Hematopoietic multipotent progenitor cell treated with erythropoietin and hydrocortisone succinate and interleukin-3 and kit ligand, for 6 days (in vitro differentiated cells): ENCODE data around the gene ANKRD11.
"Not testable (repeated sequence)": the region's sequence is repeated elsewhere in the genome, so short reads cannot be mapped to it uniquely, and the experiment has no call there.

ENCODE experiments used
- DNase-seq: peaks from one replicate; pipeline ENCODE4 v3.0.0-alpha.2; 2015

Gene ANKRD11

DNA sequence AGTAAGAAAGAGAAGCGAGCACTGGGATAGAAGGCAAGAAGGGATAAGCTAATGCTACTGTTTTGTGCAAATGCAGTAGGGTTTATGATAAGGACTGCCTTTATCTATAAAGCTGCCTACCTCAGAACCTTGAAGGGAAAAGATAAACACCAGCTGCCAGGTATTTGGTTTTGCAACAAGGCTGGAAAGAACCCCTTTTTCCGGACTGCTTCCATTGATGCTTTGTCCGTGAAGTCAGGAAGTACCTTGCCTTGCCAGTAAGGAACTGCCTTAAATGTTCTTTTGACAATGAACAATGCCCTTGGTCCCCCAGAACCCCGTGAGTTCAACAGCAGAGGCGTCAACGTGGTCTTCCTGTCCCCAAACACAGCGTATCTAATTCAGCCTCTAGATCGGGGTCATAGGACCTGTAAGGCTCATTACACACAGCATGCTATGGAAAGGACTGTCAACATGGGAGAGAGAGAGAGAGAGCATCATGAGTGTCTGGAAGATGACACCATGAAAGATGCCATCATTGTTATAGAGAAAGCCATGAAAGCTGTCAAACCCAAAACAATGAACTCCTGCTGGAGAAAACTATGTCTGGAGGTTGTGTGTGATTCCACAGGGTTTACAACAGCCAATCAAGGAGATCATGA lies 113.4 kb downstream of the ANKRD11 start:
- DNase-seq, result no peak

DNA sequence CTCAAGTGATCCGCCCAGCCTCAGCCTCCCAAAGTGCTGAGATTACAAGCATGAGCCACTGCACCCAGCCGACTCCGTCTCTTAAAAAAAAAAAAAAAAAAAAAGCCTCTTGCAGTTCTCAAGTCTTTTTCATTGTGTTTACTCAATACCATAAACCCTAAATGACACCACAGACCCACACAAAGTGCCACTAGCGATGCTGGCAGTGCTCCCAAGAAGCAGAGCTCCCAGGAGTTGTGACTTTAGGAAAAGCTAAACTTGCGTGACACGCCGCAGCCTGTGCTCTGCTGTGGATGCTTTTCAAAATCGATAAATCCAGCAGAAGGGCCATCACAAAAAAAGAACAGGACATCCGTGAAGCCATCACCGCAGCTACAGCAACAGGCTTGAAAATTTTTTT lies 114.7 kb downstream of the ANKRD11 start:
- no peak for DNase-seq

DNA sequence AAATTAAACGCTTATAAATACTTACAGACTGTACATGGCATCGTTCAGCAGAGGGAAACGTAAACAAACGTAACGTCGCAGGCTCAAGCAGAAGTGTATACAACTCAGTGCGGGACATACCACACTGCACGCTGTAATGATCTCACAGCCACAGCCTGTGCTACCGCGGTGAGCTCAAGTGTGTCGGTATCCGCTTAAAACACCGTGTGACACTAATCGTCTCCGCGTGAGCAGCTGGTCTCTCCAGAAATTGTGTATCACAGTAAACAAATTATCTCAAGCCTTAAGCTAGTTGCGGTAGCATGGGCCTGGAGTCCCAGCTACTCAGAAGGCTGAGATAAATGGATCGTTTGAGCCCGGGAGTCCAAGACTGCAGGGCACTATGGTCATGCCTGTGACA lies 115.3 kb downstream of the ANKRD11 start:
- DNase-seq, result no peak

DNA sequence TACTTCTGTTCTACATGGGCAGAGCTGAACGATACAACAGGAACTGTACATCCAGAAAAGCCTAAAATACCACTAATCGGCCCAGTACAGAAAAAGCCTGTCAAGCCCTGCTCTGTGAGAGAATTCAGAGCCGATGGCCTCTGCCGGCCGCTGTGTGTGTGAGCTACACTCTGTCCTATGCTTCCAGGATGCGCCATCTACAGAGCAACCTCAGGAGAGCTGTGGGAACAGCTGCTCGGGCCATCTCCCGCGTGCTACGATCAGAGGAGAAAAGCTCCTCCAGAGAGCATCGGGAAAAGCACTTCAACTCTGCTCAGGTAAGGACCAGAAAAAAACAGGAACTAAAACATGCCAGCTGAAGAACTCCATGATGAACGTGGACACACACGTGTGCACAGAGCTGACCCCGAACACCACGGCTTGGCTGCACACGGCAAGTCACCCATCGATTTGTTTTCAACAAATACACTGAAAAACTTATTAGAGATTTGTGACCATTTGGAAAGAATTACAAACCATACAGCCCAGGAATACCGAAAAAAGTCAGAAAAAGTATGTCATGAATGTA lies 115.9 kb downstream of the ANKRD11 start:
- no peak for DNase-seq

DNA sequence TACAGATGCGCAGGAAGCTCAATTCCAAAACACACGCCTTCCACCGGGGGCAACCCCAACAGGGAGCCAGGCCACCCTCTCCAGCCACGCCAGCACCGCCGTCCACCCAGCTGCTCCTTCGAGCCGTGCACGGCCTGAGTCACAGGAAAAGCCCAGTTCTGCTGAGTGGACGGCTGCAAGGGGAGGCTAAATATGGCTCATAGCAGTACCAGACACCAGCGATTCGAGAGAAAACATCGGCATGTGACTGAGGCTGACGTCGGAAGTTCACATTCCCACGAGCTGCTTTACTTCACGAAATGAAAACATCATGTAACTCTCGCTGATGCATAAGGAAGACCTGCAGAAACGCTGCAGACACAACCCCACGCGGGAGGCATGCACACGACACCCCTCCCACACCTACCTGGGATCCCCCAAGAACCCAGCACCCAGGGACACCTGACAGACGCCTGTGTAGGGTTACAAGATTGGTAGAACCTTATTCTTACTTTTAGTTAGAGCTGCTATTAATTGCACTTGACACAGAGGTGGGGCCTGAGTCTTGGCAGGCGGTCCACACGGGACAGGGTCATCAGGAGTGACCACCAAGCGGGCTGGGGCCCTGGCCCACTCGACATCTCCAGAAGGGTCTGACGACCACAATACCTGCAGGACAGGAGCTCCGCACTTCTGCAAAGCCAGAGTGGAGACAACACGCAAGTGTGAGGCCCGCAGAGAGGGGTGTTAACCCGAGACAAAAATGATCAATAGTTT lies 116.8 kb downstream of the ANKRD11 start:
- DNase-seq, result no peak

DNA sequence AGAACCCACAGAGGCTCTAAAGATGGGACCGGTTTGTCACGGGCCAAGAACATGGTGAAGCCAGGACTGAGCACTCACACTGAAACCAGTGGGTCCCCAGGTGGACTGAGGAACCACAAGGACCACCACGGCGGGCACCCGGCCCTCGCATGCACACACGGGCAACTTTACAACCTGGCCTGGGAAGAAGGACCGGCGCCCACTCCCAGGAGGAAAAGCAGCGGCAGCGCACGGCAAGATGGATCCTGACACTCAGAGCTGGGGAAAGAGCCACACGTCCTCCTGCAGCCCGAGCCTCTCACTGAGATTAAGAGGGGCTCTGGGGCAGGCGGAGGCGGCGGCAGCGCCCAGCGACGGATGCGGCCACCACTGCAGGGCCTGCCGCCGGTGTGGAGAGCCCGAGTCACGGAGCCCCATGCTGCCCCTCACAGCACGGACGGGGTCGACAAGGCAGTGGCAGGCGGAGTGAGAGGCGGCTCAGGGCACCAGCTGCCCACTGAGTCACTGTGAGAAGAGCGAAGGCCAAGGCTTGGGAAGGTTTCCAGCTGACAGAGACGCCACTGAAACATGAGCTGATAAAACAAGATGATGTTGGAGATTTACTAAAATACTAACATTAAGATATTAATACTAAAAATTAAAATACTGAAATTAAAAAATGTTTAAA lies 118.3 kb downstream of the ANKRD11 start:
- DNase-seq, result no peak

DNA sequence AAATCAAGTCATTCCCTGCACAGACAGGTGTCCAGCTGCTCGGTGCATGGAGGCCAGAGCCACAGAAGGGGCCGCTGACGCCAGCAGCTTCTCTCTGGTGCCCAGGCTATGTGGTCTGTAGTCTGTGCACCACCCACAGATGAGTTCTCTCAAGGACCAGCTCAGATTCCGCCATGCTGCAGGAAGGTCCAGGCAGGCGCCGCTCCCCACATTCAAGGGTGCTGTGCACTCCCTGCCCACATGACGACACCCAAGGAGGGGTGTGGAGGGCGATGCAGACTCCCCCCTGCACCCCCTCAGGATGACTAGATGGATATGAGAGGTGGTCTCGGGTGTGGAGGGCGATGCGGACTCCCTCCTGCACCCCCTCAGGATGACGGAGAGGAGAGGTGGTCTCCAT lies 119.0 kb downstream of the ANKRD11 start:
- DNase-seq, result no peak

DNA sequence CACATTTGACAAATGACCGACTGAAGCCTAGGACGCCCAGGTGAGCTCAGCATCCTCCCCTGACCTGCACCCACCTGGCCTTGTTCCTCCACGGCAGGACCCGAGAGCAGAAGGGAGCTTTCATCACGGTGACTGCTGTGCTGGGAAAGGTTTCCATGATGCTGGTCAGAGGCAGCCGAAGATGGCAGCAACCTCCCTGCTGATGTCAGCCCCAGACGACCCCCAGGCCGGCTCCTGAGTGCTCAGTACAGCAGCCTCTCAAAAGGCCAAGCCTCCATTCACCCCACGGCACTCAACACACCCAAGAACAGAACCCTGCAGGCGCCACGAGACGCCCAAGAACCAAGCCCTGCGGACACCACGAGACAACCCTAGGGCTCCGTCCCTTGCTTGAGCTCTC lies 119.8 kb downstream of the ANKRD11 start:
- no peak for DNase-seq

DNA sequence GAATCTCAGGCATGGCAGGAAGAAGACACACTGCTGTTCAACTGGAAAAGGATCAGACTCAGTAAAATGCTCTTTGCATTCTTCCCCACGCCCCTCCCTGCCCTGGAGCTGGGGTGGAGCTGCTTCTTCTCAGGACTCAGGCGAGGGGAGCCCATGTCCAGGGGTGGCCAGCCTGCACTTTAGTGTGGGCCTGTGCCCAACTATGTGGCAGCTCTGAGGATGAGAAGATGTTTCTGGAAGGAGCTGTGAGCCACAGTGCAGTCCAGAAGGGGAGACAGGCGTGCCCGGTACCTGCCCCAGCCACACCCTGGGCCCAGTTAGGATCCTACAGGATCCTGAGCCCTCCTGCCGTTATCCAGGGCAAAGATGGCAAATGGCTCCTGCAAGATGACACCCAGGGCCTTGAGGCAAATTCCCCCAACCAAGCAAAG lies 120.3 kb downstream of the ANKRD11 start:
- no peak for DNase-seq

DNA sequence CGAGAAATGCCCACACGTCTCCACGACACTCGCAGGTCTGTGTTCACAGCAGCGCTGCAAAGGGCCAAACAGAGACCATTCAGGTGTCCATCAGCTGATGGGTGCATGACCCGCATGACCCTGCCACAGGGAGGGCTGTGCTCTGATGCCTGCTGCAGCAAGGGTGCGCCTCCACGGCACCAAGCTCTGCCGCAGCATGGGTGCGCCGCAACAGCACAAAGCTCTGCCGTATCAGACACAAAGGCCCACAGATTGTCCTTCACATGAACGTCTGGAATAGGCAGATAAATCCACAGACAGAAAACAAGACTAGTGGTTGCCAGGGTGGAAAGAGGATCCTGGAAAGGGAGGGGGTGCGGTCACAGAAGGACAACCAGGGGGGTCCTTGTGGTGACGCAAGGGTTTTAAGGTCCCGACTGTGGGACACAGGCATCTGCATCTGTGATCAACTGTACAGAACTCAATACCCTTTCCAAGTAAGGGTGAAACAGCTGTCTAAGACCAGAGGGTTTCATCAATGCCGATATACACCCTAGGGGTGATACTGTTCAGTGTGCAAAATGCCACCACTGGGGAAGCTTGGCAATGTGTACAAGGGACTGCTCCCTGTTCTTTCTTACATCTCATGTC lies 121.0 kb downstream of the ANKRD11 start:
- peak; percentile 68 for DNase-seq

DNA sequence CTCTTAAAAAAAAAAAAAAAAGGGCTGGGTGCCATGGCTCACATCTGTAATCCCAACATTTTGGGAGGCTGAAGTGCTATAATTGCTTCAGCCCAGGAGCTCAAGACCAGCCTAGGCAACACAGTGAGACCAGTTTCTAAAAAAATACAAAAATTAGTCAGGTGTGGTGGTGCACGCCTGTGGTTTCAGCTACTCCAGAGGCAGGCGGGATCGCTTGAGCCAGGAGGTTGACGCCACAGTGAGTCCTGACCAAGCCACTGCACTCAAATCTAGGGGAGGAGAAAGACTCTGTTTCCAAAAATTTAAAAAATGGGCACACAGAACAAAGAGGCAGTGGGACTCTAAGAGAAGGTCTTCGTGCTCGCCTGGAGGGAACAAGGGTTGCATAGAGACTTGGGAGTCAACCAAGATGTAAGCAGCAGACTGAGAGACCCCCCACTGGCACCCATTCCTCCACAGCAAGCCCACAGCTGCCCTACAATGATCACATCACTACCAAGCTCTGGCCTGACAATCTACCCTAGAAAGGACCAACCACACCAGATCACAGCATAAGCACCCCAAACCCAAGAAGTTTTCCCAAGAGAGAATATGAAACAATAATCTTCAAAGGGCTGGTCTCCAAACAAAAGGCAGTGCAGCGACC lies 121.6 kb downstream of the ANKRD11 start:
- no peak for DNase-seq

DNA sequence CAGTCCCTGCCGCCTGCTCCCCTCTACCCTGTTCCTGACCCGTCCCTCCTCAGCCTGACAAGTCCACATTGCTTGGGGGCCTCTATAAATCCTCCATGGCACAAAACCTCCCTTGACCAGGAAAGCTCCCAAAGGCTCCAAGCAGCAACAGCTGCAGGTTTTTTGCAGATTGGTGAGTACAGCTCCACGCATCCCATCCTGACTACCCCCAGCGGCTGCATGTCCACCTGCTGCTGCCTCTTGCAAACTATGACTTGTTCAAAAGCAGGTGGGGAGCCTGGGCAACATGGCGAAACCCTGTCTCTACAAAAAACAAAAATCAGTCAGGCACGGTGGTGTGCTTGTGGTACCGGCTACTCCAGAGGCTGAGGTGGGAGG lies 122.8 kb downstream of the ANKRD11 start:
- DNase-seq, result no peak

DNA sequence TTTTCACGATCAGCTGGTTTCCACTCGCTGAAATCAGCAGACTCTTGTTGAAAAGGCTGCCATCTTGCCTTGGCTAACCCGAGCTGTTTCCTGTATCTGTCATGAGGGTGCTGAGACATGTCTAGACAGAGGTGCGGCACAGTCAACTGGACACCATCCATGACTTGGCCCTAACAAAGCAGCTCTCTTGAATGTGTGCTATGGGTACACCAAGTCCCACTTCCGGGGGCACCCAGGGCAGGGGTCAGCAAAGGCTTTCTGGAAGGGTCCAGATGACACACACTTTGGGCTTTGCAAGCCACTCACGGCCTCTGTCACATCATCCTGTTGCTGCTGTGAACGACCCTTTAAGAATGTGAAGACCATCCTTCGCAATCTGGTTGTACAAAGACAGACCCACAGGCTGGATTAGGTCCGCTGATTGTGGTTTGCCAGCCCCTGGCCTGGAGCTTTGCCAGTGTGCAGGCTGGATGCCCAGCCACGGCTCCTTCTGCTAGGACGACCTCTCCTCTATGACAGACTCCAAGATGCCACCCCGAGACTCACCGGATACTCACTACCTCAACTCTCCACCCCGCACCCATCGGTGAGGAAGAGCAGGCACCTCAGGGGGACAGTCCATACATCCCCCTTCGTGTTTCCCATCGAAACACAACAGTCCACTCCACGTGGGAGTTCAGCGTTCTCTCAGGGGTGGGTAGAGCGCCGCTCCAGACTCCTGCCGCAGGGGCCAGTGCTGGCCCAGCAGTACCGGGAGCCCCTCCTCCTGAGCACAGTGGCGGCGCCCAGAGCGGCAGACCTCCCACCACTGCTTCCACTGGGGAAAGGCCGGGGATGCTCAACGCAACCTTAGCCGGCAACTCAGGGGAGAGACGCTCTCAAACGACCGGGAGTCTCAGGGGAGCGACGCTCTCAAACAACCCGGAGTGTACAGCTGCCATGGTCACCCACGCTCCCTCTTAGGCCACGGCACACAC lies 123.5 kb downstream of the ANKRD11 start:
- DNase-seq, result no peak

DNA sequence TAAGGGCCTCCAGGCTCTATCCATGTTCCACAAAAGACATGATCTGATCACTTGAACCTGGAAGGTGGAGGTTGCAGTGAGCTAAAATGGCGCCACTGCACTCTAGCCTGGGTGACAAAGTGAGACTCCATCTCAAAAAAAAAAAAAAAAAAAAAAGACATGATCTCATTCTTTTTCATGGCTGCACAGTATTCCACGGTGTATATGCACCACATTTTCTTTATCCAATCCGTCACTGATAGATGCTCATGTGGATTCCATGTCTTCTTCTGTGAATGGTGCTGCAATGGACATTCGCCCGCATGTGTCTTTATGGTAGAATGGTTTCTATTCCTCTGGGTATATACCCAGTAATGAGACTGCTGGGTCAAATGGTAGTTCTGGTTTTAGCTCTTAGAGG lies 124.4 kb downstream of the ANKRD11 start:
- DNase-seq, result no peak

DNA sequence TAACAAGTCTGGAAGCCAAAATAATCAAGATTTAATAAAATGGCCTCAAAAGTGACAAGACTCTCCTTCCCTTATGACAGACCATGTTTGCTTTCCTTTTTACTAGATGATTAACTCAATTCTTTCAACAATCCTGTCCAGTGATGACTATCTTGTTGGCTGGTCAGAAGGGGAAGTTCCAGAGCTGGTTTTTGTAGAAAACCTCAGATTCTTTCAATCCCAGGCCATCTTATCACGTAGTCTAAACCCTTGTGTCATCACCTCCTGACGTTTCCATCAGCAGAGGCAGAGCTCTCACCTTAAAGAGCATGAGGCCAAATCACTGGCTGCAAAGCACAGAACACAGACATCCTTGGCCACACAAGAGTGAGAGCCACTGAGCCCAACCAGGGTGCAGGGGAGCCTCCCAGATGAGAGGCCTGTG lies 125.3 kb downstream of the ANKRD11 start:
- DNase-seq, result peak; percentile 59

DNA sequence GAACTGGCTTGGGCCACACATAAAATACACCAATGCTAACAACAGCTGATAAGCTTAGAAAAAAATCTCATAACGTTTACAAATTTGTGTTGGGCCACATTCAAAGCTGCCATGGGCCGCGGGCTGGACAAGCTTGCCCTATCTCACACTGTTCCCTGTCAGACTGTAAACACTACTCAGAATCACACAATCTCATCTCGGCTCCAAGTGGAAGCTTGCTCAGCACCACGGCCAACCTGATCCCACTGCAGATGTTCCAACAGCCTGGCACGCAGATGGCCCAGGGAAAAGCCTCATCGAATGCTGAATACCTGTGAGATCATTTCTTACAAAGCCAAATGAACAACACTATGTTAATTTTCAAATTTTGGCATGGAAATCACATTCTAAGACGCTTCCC lies 125.8 kb downstream of the ANKRD11 start:
- DNase-seq, result no peak

DNA sequence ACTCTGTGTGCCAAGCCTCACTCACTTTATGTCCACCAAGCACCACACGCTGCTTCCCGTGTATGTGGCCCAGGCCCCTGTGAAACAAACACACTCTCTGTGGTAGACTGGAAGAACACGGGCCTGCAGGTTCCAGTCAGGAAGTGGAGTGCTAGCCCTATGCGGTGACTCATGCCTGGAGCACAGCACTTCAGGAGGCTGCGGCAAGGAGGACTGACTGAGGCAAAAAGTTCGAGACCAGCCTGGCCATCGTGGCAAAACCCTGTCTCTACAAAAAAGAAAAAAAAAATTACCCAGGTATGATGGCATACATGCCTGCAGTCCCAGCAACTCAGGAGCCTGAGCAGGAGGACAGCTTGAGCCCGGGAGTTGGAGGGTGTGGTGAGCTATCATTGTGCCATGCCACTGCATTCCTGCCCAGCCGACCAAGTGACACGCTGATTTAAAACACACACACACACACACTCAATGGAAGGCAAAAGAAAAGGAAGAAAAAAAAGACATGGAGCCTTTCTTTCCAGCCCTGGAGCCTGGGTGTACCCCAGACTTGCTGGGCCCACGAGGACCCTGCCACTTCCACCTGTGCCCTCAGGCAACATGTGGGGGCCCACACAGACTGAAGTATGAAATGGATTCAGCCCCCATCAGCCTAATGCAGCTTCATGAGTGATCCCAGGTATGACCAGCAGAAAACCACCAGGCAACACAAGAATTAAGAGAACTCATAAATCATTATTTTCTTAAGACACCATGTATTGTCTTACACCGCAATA lies 126.6 kb downstream of the ANKRD11 start:
- DNase-seq, result peak; percentile 61

DNA sequence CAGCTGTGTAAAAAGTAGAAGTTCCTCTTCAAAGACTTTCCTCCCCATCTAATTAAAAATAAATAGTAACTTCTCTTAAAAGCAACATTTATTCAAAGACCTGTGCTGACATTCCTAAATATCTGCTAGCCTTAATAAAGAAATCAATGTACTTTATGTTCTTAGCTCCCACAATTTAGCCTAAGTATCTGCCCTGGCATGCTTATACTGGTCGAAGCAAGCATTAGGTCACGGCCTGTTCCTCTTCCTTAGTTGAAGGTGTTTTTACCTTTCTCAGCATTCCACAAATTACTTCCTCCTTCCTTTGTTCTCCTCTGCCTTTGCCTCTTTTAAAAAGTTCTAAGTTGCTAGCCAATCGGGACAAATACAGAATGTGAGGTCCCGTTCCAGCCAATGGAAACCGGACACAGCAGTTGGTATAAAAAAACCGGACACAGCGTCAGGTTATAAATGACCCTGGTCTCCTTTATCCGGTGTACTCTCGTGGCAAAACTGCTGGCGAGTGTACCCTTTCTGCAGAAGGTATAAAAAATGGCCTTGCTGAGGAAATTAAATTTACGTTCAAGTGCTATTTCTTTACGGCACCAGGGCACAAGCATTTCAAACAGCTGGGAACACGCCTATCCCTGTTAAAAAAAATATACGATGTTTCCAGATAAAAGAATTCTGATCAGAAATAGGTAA lies 127.7 kb downstream of the ANKRD11 start:
- not testable (repeated sequence) for DNase-seq

DNA sequence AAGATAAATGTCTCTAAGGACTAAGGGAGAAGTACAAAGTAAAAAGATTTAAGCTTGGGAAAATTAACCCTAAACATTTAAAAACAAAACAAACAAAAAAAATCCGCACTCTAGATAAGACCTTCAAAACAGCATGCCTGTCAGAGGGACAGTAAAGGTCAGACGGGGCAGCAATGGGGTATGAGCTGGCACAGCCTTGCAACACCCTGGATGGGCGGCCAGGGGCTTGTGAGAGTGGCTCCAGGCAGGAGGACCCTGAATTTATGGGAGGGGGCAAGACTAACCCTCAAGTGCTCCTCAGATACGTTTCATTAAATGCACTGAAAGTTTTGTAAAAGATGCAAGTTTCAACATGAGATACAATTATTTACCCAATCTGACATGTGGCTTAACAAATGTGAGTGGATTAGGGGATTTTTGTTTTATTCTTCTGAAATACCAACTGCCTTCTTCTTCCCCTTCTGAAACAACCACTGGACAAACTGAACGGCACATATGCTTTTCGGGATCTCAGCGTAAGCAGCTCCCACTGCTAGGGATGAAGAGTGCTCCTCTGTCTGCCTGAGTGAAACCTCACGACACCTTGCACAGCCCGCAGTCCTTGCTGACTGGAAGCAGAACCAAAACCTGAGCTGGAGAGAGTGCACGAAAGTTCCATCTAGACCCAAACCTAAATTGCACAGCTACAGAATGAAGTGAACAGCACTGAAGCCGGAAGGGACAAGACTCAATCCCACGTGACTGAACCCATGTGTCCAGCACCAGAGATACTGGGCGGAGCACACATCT lies 128.4 kb downstream of the ANKRD11 start:
- DNase-seq, result peak; percentile 71
